Testis (tissue), 3 donors: Measurements from ENCODE around the gene SEPTIN8. TPM values are rescaled to one million over a fixed set of nuclear protein-coding genes. Genes with fewer than 3 reads are reported as not detected.

Experiments
- DNase-seq: peaks from one replicate; pipeline ENCODE4 v3.0.0-alpha.2; 2019
- H3K27ac ChIP-seq, 2 donors: fragments of 200-600 bp; sonication (generic); one replicate each; pipeline ENCODE4 v1.5.1; 2019
- H3K27me3 ChIP-seq: fragments of 200-600 bp; sonication (generic); one replicate; pipeline ENCODE4 v1.5.1; 2019
- H3K36me3 ChIP-seq: fragments of 200-600 bp; sonication (generic); one replicate; pipeline ENCODE4 v1.5.1; 2017; ENCODE audit warnings: low read depth; ENCODE audit errors: missing control alignments
- H3K4me1 ChIP-seq: fragments of 200-600 bp; sonication (generic); one replicate; pipeline ENCODE4 v1.5.1; 2019
- H3K4me3 ChIP-seq, 2 donors: fragments of 200-600 bp; sonication (generic); one replicate each; pipeline ENCODE4 v1.5.1; 2017 to 2019
- H3K9me3 ChIP-seq: fragments of 200-600 bp; sonication (generic); one replicate; pipeline ENCODE4 v1.5.1; 2017
- POLR2A ChIP-seq: fragments of 450-650 bp; IDR thresholded peaks from one replicate; pipeline ENCODE4 v1.6.1; 2017; ENCODE audit warnings: antibody characterized with exemption, mild to moderate bottlenecking, moderate library complexity
- WGBS, 2 donors: methylation state at CpG; one replicate each; pipeline ENCODE4 v1.1.5; 2018; 5-methylcytosine and 5-hydroxymethylcytosine counted together
- intact Hi-C: fragments of 100-400 bp; cut with DNase I; formaldehyde crosslinking; loops from one replicate; pipeline ENCODE4 v1.15.1; 2023; ENCODE audit warnings: low total_unique reads
- polyA plus RNA-seq: library from polyadenylated mRNA; stranded (reverse); fragments of 350-450 nt; fragmentation: Illumina TruSeq; extraction: RNeasy Lipid Tissue Mini Kit (QIAGEN cat#74804); gene quantifications from one replicate; pipeline ENCODE4 v1.2.3, GENCODE V29; 2014; ENCODE audit warnings: low read depth, low replicate concordance; ENCODE audit not compliant: insufficient read depth
- total RNA-seq, 2 donors: library from RNA; depleted of rRNA; stranded (reverse); fragments of >200 nt; gene quantifications; one replicate each; pipeline ENCODE4 v1.2.3, GENCODE V29; 2016
- TF ChIP-seq, protein P1 (sequence below), 3 experiments: fragments of 450-650 bp in 2 of 3; fragments of 200-600 bp in 1 of 3; sonication (generic) in 1 of 3; IDR thresholded peaks; one replicate each; pipeline ENCODE4 v1.5.1; 2016 to 2019; ENCODE audit warnings: antibody characterized with exemption in 3 of 3, mild to moderate bottlenecking in 2 of 3, moderate library complexity in 1 of 3

The SEPTIN8 gene
- total and polyA plus RNA-seq, 3 donors from 2014 or later, result 12.4 to 16.4 (median 13.9) TPM

DNA sequence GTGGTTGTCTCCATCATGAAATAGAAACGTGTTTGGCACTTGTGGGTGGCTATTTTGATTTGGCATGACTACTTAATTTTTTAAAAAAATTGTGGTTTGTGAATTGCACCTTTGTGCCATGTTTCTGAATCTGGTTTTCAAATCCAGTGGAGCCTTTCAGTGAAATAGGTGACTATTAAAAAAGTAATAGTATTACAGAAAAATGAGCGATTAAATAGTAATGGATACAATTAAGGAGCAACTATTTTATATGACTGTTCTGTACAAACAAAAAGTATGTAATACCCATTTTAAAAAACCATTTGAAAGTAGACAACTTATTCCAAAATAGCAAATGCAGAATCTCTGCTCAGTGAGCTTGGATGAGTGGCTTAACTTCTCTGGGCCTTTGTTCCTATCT, 39.0 kb upstream of the SEPTIN8 start:
- no peaks in the 10 kb centered on the region for H3K36me3 ChIP-seq
- 71 to 86% methylated on average over 2 of the region's 2 CpGs for WGBS, 2 donors
- DNase-seq, result no peak
- H3K27ac ChIP-seq, result no peak overlapping the region
- intact Hi-C loops, result no loop called here
- TF ChIP-seq POLR2A, result no peak
- TF ChIP-seq, protein P1, sequence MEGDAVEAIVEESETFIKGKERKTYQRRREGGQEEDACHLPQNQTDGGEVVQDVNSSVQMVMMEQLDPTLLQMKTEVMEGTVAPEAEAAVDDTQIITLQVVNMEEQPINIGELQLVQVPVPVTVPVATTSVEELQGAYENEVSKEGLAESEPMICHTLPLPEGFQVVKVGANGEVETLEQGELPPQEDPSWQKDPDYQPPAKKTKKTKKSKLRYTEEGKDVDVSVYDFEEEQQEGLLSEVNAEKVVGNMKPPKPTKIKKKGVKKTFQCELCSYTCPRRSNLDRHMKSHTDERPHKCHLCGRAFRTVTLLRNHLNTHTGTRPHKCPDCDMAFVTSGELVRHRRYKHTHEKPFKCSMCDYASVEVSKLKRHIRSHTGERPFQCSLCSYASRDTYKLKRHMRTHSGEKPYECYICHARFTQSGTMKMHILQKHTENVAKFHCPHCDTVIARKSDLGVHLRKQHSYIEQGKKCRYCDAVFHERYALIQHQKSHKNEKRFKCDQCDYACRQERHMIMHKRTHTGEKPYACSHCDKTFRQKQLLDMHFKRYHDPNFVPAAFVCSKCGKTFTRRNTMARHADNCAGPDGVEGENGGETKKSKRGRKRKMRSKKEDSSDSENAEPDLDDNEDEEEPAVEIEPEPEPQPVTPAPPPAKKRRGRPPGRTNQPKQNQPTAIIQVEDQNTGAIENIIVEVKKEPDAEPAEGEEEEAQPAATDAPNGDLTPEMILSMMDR (IDR thresholded peaks at IDR 0.05), result no peak
- H3K4me1 ChIP-seq, result no peaks in the 10 kb centered on the region
- H3K9me3 ChIP-seq, result no peaks in the 10 kb centered on the region
- H3K27me3 ChIP-seq, result no peaks in the 10 kb centered on the region
- no peak overlapping the region for H3K4me3 ChIP-seq

DNA sequence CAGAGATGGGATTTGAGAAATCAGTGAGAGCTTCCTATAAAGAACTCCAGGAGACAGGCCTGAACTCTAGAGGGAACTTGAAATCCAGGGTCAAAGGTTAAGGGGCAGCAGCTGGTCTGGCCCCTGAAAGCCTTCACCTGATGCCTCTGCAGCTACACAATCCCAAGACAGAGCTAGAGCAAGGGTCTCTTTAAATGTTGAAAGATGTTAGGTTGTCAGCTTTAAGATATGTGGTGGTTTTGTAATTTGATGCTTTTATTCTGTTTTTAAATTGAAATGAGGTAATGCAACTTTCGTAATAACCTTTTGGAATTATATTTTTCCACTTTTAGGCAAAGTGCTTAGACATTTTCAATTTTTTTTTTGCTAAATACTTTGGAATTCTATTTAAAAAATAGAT, 38.4 kb upstream of the SEPTIN8 start:
- DNase-seq, result no peak
- WGBS, 2 donors, result 87 to 98% methylated on average over 1 of the region's 1 CpG
- no peak overlapping the region for H3K4me3 ChIP-seq
- H3K27me3 ChIP-seq, result no peaks in the 10 kb centered on the region
- no peak overlapping the region for H3K27ac ChIP-seq
- H3K36me3 ChIP-seq, result no peaks in the 10 kb centered on the region
- no peaks in the 10 kb centered on the region for H3K4me1 ChIP-seq
- intact Hi-C loops, result no loop called here
- no peaks in the 10 kb centered on the region for H3K9me3 ChIP-seq
- TF ChIP-seq POLR2A, result no peak
- TF ChIP-seq, protein P1 (IDR thresholded peaks at IDR 0.05), result no peak

DNA sequence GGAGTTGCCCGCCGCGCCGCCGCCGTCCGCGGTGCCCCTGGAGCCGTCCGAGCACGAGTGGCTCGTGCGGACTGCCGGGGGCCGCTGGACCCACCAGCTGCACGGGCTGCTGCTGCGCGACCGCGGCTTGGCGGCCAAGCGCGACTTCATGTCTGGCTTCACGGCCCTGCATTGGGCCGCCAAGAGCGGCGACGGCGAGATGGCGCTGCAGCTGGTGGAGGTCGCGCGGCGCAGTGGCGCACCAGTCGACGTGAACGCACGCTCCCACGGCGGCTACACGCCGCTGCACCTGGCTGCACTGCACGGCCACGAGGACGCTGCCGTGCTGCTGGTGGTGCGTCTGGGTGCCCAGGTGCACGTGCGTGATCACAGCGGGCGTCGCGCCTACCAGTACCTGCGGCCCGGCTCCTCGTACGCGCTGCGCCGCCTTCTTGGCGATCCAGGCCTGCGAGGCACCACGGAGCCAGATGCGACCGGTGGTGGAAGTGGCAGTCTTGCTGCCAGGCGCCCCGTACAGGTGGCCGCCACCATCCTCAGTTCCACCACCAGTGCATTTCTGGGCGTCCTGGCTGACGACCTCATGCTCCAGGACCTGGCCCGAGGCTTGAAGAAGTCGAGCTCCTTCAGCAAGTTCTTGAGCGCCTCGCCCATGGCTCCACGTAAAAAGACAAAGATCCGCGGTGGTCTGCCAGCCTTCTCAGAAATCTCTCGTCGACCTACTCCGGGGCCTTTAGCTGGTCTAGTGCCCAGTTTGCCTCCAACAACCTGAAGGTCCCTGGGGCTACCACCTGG, 37.7 kb upstream of the SEPTIN8 start:
- Histone ChIP-seq H3K9me3 (no peaks in the 10 kb centered on the region), H3K27ac (no peak overlapping the region), H3K27me3 (no peaks in the 10 kb centered on the region), H3K4me1 (no peaks in the 10 kb centered on the region), H3K4me3 (peak overlapping the region; percentile 48 to 60), H3K36me3 (no peaks in the 10 kb centered on the region)
- DNase-seq, result peak; percentile 24
- WGBS, 2 donors, result 64 to 79% methylated on average over 32 to 37 of the region's 81 CpGs
- TF ChIP-seq, protein P1 (IDR thresholded peaks at IDR 0.05), result no peak
- TF ChIP-seq POLR2A, result no peak
- intact Hi-C loops, result no loop called here

DNA sequence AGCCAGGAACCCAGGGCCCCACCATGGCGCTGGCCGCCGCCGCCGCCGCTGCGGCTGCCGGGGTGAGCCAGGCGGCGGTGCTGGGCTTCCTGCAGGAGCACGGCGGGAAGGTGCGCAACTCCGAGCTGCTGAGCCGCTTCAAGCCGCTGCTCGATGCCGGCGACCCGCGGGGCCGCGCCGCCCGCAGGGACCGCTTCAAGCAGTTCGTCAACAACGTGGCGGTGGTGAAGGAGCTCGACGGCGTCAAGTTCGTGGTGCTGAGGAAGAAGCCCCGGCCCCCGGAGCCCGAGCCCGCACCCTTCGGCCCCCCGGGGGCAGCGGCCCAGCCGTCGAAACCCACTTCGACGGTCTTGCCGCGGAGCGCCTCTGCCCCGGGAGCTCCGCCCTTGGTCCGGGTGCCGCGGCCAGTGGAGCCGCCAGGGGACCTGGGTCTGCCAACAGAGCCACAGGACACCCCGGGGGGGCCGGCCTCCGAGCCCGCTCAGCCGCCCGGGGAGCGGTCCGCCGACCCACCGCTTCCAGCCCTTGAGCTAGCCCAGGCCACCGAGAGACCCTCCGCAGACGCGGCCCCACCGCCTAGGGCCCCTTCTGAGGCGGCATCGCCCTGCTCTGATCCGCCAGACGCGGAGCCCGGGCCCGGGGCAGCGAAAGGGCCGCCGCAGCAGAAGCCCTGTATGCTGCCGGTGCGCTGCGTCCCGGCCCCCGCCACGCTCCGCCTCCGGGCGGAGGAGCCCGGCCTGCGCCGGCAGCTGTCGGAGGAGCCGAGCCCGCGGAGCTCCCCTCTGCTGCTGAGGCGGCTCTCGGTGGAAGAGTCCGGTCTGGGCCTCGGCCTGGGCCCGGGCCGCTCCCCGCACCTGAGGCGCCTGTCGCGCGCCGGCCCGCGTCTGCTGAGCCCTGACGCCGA, 36.8 kb upstream of the SEPTIN8 start:
- WGBS, 2 donors, result 5% methylated on average over 56 of the region's 110 CpGs; no CpG with 5 or more reads in 1 of the 2 donors
- intact Hi-C loops, result no loop called here
- Histone ChIP-seq H3K27ac (peak overlapping the region; percentile 29 to 45), H3K27me3 (no peaks in the 10 kb centered on the region), H3K9me3 (no peaks in the 10 kb centered on the region), H3K4me3 (peak overlapping the region; percentile 48 to 60), H3K36me3 (no peaks in the 10 kb centered on the region), H3K4me1 (no peaks in the 10 kb centered on the region)
- peak; percentile 22 for DNase-seq
- TF ChIP-seq POLR2A, result no peak
- TF ChIP-seq, protein P1 (IDR thresholded peaks at IDR 0.05), result no peak
